GM19438 (cell line): ENCODE measurements around the gene DISP3.
"Not testable (repeated sequence)": the region's sequence is repeated elsewhere in the genome, so short reads cannot be mapped to it uniquely, and the experiment has no call there.

Experiments
- ATAC-seq: cut with Tn5 transposase; IDR thresholded peaks from one replicate; pipeline ENCODE4 v1.9.1; 2021; ENCODE audit warnings: low read depth; ENCODE audit not compliant: unreplicated experiment

DISP3 gene

DNA sequence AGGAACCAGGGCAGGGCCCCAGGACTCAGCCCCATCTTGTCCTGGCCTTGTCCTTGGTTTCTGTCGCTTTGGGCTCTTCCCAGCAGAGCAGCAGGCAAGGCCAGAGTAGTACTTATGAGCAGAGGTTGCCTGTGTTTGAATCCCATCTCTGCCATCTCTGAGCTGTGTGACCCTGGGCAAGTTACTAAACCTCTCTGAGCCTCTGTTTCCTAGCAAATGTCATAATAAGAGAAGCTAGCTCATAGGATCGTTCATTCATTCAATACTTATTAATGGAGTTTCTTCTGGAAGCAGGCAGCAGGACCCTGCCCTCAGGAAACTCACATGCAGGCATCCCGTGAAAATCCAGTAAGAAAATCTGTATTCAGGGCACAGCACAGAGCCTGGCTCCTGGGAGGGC is 91.0 kb downstream of the DISP3 start:
- ATAC-seq, result no peak

DNA sequence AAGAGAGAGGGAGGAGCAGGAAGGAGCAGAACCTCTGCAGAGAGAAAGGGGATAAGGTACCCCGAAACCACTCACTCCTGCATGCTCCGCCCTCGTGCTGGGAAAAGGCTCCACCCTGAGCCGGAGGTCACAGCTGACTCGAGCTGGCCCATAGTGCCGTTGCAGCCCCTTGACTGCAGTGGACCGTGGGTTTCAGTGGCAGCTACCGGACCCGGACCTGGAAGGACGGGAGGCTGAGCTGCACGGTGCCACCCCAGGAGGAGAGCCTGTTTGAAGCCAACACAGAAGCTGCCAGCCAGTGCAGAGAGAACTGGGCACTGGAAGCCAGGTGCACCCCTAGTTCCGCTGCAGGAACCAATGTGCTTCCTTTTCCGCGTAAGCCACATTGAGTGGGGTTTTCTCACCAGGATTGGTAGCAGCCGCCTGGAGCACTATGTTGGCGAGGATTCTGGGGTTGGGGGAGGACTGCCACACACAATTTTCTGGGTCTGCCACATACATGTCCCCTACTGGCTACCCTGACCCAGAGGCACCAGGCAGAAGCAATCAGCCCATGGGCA is 91.9 kb downstream of the DISP3 start:
- ATAC-seq, result no peak

DNA sequence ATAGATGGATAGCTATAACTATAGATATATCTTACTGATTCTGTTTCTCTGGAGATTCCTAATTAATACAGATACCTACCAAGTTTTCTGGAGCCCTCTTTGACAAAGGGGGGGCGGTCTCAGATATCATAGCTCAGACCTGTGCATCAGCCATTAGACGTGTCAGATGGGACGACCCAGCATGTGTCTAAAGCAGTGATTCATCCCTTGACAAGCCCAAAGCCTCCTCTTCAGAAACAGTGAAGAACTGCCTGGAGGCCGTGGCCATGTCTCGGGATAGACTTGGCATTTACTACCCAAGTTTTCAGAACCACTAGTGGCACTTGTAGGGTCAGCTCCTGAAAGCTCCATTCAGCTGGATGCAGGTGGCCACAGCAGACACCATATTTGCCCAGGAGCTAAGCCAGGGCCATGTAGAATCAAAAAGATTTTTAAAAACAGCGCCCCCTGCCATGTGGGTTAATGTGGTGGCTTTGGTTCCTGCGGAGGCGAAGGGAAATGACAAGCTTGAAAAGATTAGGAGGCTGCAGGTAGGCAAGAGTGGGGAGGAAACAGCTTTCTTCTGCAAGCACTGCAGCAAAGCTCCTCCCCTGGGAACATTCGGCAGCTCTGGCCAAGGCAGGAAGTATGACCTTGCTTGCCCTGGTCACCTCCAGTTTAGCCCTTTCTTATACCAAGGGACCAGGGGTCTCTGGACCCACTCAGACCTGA is 93.1 kb downstream of the DISP3 start:
- ATAC-seq, result no peak

DNA sequence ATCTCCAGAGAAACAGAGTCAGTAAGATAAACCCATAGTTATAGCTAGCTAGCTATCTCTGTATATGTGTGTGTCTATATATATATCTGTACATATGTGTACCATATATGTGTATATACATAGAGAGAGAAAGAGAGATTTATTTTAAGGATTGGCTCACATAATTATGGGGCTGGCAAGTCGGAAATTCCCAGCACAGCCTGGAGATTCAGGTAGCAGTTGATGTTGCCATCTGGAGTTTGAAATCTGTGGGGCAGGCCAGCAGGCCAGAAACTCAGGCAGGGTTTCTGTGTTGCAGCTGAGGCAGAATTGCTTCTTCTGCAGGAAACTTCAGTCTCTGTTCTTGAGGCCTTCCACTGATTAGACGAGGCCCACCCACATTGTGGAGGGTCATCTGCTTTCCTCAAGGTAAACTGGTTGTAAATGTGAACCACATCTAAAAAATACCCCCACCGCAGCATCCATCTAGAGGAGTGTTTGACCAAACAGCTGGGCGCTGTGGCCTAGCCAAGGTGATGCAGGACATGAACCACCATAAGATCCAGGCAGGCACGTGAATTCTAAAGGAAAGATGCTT is 94.2 kb downstream of the DISP3 start:
- ATAC-seq, result no peak

GRCh38 chr1:11575553-11575952 is 96.6 kb downstream of the DISP3 start:
- no peak for ATAC-seq

GRCh38 chr1:11576109-11576875 is 97.3 kb downstream of the DISP3 start:
- no peak for ATAC-seq

DNA sequence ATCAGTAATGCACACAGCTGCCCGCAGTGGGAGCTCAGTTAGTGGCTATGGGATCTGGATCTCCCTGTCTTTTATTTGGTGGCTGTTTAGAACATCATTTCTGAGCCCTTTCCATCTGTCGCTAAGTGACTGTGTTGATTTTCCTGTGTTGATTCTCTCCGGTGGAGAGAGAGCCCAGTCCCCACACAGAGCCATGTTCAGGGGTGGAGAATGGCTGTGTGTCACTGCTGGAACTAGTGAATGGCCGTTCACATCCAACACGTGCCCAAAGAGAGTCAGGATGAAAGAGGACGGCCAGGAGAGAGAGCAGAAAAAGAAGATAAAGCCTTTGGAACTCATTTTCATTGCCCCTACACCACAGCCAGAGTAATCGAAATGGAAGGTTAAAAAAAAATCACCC is 99.0 kb downstream of the DISP3 start:
- no peak for ATAC-seq

DNA sequence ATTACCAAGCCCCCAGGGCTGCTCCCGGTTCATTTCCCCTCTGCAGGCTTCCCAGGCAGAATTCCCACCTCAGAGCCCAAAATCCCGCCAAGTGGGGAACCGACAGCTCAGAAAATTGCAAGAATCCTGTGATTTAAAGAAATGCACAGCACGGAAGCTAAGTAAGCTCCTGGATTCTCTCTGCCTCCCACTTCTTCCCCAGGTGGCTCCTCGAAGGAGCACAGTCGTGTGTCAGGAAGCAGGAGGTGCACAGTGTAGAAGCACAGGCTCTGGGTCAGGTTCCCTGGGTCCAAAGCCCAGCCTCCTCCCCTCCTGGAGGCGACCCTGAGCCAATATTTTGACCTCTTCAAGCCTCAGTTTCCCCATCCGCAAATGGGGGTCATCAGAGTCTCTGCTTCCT is 100.6 kb downstream of the DISP3 start:
- ATAC-seq, result no peak

DNA sequence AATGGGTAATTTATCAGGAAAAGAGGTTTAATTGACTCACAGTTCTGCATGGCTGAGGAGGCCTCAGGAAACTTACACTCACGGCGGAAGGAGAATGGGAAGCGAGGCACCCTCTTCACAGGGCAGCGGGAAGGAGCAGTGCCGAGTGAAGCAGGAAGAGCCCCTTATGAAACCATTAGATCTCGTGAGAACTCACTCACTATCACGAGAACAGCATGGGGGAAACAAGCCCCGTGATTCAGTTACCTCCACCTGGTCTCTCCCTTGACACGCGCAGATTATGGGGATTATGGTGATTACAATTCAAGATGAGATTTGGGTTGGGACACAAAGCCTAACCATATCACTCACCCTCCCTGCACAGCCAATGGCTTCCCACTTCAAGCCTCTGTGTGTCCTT is 101.1 kb downstream of the DISP3 start:
- not testable (repeated sequence) for ATAC-seq

- no peak for ATAC-seq
These were observed 102.6 kb downstream of the DISP3 start for GRCh38 chr1:11581445-11581991.

- ATAC-seq, result no peak
These were observed 106.4 kb downstream of the DISP3 start for GRCh38 chr1:11585389-11585788.
